DND-41 (cell line): ENCODE data around the gene VWA2.

Experiments used
- ATAC-seq: fragments of 200-7000 bp; cut with Tn5 transposase; 3 replicates; pipeline ENCODE4 v1.9.1; 2021; ENCODE audit warnings: low read depth; ENCODE audit not compliant: insufficient read depth
- DNase-seq: peaks from one replicate; pipeline ENCODE4 v3.0.0-alpha.2; 2020
- H2AFZ ChIP-seq: 2 replicates; pipeline ENCODE4 v1.6.0; 2012; ENCODE audit warnings: low read depth, low read length
- H3K27ac ChIP-seq: 2 replicates; pipeline ENCODE4 v1.5.1; 2012; ENCODE audit warnings: low read length, inconsistent platforms
- H3K27me3 ChIP-seq: fragments of 200-600 bp; sonication (generic); 2 replicates; pipeline ENCODE4 v1.6.0; 2012; ENCODE audit warnings: low read length, mild to moderate bottlenecking, inconsistent platforms; ENCODE audit not compliant: insufficient read depth, poor library complexity
- H3K36me3 ChIP-seq: 2 replicates; pipeline ENCODE4 v1.5.1; 2012; ENCODE audit warnings: low read length, inconsistent platforms; ENCODE audit not compliant: insufficient read depth
- H3K4me1 ChIP-seq: 2 replicates; pipeline ENCODE4 v1.5.1; 2012; ENCODE audit warnings: mild to moderate bottlenecking, low read length; ENCODE audit not compliant: insufficient read depth
- H3K4me2 ChIP-seq: 2 replicates; pipeline ENCODE4 v1.6.0; 2012; ENCODE audit warnings: mild to moderate bottlenecking, moderate library complexity, low read length, inconsistent platforms; ENCODE audit not compliant: insufficient read depth
- H3K4me3 ChIP-seq, 2 experiments: fragments of 200-600 bp in 1 of 2; shearing (Covaris generic) in 1 of 2; 2 replicates each; pipeline ENCODE4 v1.5.1; 2012 to 2016; ENCODE audit warnings: inconsistent platforms in 2 of 2, low read length in 2 of 2, mild to moderate bottlenecking in 2 of 2, low read depth in 1 of 2, moderate library complexity in 1 of 2
- H3K79me2 ChIP-seq: 2 replicates; pipeline ENCODE4 v1.6.0; 2012; ENCODE audit warnings: low read length, inconsistent platforms; ENCODE audit not compliant: insufficient read depth
- H3K9ac ChIP-seq: 2 replicates; pipeline ENCODE4 v1.6.0; 2012; ENCODE audit warnings: low read depth, mild to moderate bottlenecking, inconsistent platforms, low read length, moderate library complexity
- H3K9me3 ChIP-seq: 2 replicates; pipeline ENCODE4 v1.5.1; 2012; ENCODE audit warnings: low read length, moderate library complexity, mild to moderate bottlenecking, inconsistent platforms; ENCODE audit not compliant: insufficient read depth, severe bottlenecking
- H4K20me1 ChIP-seq: 2 replicates; pipeline ENCODE4 v1.6.0; 2012; ENCODE audit warnings: low read length; ENCODE audit not compliant: insufficient read depth
- EZH2 ChIP-seq: IDR thresholded peaks from 3 replicates; pipeline ENCODE4 v1.6.1; 2012; ENCODE audit warnings: borderline replicate concordance, low read depth, mild to moderate bottlenecking, moderate library complexity, low read length, inconsistent platforms; ENCODE audit not compliant: severe bottlenecking
- TF ChIP-seq, protein P1 (sequence below): IDR thresholded peaks from 2 replicates; pipeline ENCODE4 v1.5.1; 2012; ENCODE audit warnings: borderline replicate concordance, low read length, moderate library complexity, mild to moderate bottlenecking; ENCODE audit not compliant: poor library complexity, severe bottlenecking; ENCODE audit errors: extremely low read depth

Gene VWA2

DNA sequence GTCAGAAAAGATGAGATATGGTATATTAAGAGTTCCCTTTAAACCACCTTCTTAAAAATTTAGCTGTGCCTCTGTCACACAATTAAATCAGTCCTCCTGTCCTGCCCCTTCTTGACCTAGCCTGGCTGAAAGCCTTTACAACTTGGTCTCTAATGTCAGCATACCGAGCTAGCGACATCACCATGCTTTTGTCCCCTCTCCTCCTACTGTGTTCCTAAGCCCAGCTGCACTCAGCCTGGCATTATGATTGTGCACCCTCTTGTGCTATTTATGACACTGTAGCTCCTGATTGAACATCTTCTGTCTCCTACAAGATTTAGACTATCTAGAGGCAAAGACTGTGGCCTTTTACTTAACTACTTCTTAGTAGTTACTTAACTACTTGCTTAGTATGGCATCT is 30.7 kb upstream of the VWA2 start:
- no peak for ATAC-seq
- Histone ChIP-seq H3K9me3 (no peaks in the 10 kb centered on the region), H2AFZ (no peak overlapping the region)

DNA sequence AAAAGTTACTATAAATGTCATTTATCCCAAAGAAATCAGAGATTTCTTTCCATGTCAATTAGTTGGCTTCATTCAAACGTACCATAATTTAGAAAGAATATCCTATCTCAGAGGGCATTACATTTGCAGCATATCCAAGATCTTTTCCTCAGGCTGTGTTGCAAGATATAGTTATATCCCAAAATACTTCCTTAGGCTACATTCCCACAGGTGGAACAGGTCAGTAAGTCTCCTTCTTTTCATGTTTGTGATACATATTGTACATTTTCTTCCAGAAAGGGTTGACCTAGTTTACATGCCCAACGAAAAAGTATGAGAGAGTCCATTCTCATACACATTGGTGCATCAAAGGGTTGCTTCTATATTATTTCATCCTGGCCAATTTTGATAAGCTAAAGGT is 26.9 kb upstream of the VWA2 start:
- H3K9ac ChIP-seq: no peak overlapping the region
- H3K9me3 ChIP-seq: no peaks in the 10 kb centered on the region
- no peak overlapping the region for H3K4me2 ChIP-seq

More for the DNA sequence above, 30.7 kb upstream of the VWA2 start:
- no peak overlapping the region for H3K4me2 ChIP-seq
- no peak for DNase-seq
- no peaks in the 10 kb centered on the region for H3K36me3 ChIP-seq
- H3K9ac ChIP-seq: no peak overlapping the region
- H3K4me3 ChIP-seq: no peak overlapping the region
- no peak overlapping the region for H3K27ac ChIP-seq
- no peaks in the 10 kb centered on the region for H3K79me2 ChIP-seq
- TF ChIP-seq EZH2: no peak
- TF ChIP-seq, protein P1, sequence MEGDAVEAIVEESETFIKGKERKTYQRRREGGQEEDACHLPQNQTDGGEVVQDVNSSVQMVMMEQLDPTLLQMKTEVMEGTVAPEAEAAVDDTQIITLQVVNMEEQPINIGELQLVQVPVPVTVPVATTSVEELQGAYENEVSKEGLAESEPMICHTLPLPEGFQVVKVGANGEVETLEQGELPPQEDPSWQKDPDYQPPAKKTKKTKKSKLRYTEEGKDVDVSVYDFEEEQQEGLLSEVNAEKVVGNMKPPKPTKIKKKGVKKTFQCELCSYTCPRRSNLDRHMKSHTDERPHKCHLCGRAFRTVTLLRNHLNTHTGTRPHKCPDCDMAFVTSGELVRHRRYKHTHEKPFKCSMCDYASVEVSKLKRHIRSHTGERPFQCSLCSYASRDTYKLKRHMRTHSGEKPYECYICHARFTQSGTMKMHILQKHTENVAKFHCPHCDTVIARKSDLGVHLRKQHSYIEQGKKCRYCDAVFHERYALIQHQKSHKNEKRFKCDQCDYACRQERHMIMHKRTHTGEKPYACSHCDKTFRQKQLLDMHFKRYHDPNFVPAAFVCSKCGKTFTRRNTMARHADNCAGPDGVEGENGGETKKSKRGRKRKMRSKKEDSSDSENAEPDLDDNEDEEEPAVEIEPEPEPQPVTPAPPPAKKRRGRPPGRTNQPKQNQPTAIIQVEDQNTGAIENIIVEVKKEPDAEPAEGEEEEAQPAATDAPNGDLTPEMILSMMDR: no peak
- peaks cover 25% of the 10 kb centered on the region for H3K27me3 ChIP-seq
- H4K20me1 ChIP-seq: no peaks in the 10 kb centered on the region
- H3K4me1 ChIP-seq: no peaks in the 10 kb centered on the region

DNA sequence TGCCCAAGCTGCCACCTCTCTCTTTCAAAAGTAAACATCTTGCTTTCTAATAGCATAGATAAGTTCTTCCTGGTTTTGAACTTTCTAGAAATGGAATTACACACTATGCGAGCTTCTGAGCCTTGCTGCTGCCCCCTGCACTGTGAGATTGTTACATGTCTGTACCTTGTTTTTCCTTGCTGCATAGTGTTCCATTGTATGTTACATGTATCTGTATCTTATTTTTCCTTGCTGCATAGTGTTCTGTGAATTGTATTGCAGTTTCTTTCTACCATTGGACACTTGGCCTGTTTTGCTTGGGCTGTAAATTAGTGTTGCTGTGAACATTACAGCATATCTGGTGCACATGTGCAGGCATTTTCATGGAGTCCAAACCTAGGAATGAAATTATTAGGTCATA is 24.0 kb upstream of the VWA2 start:
- Histone ChIP-seq H3K4me3 (no peak overlapping the region), H3K9me3 (no peaks in the 10 kb centered on the region)

More for the DNA sequence above, 26.9 kb upstream of the VWA2 start:
- H3K4me1 ChIP-seq: no peaks in the 10 kb centered on the region
- no peaks in the 10 kb centered on the region for H3K36me3 ChIP-seq
- H3K4me3 ChIP-seq: no peak overlapping the region
- no peak for DNase-seq
- H4K20me1 ChIP-seq: no peaks in the 10 kb centered on the region
- no peaks in the 10 kb centered on the region for H3K79me2 ChIP-seq
- no peak for ATAC-seq
- no peak overlapping the region for H3K27ac ChIP-seq
- no peak overlapping the region for H2AFZ ChIP-seq
- H3K27me3 ChIP-seq: peaks cover 20% of the 10 kb centered on the region
- TF ChIP-seq, protein P1: no peak
- no peak for TF ChIP-seq EZH2

More for the DNA sequence above, 24.0 kb upstream of the VWA2 start:
- Histone ChIP-seq H2AFZ (no peak overlapping the region), H3K36me3 (no peaks in the 10 kb centered on the region), H4K20me1 (no peaks in the 10 kb centered on the region), H3K9ac (no peak overlapping the region), H3K79me2 (no peaks in the 10 kb centered on the region), H3K27ac (no peak overlapping the region), H3K27me3 (peaks cover 27% of the 10 kb centered on the region), H3K4me1 (no peaks in the 10 kb centered on the region), H3K4me2 (no peak overlapping the region)
- ATAC-seq (no peak), DNase-seq (no peak)
- no peak for TF ChIP-seq EZH2
- TF ChIP-seq, protein P1: no peak
